ENCODE results near the gene EDN1.

EDN1 gene

DNA sequence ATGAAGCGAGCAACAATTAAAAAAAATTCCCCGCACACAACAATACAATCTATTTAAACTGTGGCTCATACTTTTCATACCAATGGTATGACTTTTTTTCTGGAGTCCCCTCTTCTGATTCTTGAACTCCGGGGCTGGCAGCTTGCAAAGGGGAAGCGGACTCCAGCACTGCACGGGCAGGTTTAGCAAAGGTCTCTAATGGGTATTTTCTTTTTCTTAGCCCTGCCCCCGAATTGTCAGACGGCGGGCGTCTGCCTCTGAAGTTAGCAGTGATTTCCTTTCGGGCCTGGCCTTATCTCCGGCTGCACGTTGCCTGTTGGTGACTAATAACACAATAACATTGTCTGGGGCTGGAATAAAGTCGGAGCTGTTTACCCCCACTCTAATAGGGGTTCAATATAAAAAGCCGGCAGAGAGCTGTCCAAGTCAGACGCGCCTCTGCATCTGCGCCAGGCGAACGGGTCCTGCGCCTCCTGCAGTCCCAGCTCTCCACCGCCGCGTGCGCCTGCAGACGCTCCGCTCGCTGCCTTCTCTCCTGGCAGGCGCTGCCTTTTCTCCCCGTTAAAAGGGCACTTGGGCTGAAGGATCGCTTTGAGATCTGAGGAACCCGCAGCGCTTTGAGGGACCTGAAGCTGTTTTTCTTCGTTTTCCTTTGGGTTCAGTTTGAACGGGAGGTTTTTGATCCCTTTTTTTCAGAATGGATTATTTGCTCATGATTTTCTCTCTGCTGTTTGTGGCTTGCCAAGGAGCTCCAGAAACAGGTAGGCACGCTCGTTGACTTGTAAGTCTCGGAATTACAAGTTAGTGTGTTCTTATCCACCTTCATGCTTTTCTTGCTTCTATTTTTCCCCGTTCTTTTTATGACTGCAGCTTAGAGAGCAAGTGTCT is at the start of gene EDN1:
EDN1 (plus strand) TSS at position 429 of the 888 bp plus-strand sequence; CDS start at position 698, 269 bp downstream.
- no peak for FAIRE-seq

- no peak for FAIRE-seq
Observed at GRCh38 chr6:12241493-12242175, 48.5 kb upstream of the EDN1 start.

GRCh38 chr6:12243169-12243568 is 47.0 kb upstream of the EDN1 start:
- FAIRE-seq: no peak

- FAIRE-seq: no peak
Observed at GRCh38 chr6:12245360-12245759, 44.8 kb upstream of the EDN1 start.

GRCh38 chr6:12245763-12246718 is 44.1 kb upstream of the EDN1 start:
- FAIRE-seq: no peak

- no peak for FAIRE-seq
Observed at GRCh38 chr6:12246900-12247299, 43.3 kb upstream of the EDN1 start.

DNA sequence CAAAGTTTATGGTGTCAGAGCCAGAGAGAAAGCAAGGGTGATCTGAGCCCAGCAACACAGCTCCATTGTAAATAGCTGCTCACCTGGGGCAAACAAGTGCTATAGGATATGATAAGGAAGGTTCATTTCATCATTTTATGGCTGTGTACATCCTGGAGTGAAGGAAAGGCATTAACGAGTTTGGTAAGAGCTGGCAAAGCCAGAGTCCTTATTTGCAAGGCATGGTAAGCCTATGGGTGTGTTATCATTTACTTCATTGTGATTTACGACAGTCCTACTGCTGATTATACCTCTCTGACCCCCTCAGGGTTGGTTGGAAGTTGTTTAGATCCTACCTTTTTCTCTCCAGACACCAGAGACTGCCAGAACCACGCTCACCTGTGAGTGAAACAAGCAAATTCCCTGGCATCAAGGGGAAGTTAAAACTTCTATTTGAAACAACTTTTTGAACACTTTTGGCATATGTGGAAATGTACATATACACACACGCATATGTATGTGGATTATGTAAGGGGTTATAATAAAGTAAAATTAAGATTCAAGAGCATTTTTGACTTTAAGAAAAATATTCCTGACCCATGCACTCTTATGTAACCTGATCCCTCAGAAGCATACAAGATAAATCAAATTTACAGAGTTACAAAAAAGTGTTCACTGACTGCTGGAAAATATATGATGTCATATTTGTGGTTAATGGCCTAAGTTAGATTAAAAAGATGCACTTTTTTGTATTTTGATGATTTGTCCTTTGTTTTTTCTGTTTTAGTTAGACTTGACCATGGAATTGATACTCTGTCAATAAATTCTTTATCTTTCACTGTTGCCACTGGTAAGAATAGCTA is 40.4 kb upstream of the EDN1 start:
- no peak for FAIRE-seq

GRCh38 chr6:12250383-12250770 is 39.8 kb upstream of the EDN1 start:
- no peak for FAIRE-seq

DNA sequence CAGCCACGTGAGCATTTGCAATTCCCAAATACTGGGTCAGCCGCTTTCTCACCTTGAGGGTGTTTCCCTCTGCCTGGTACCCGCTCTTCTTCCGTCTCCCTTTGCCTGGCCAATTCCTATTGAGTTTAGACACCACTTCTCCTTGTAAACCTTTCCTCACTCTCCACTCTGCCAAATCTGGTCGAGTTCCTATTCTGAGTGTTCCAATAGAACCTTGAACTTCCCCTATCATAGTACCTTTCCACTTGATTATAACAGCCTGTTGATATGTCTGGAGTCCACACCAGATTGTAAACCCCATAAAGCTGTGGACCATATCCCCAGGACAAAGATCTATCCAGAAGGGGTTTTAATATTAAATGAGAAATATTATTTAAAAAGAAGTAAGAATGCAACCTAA is 36.0 kb upstream of the EDN1 start:
- no peak for FAIRE-seq

- no peak for FAIRE-seq
Observed at GRCh38 chr6:12258191-12258590, 32.0 kb upstream of the EDN1 start.

- FAIRE-seq: no peak
Observed at GRCh38 chr6:12258591-12259075, 31.5 kb upstream of the EDN1 start.

- no peak for FAIRE-seq
Observed at GRCh38 chr6:12260458-12261093, 29.6 kb upstream of the EDN1 start.

DNA sequence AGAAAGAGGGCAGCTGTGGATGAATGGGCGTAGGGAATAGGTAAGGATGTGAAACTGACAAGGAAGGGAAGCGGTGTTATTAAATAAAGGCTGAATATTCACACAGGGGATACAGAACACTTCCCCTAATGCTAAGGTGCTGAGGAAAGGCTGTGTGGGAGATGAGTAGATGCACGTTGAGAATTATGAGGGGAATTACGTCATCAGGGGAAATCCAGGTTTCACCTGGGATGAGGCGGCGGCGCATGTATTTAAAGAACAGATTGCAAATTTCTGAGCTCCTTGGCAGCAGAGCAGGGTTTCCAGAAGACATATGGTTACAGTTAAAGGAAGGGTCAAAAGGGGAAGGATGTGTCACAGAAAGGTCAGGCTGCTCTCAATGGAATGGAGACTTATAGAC is 28.7 kb upstream of the EDN1 start:
- no peak for FAIRE-seq

GRCh38 chr6:12262236-12263061 is 27.7 kb upstream of the EDN1 start:
- no peak for FAIRE-seq

DNA sequence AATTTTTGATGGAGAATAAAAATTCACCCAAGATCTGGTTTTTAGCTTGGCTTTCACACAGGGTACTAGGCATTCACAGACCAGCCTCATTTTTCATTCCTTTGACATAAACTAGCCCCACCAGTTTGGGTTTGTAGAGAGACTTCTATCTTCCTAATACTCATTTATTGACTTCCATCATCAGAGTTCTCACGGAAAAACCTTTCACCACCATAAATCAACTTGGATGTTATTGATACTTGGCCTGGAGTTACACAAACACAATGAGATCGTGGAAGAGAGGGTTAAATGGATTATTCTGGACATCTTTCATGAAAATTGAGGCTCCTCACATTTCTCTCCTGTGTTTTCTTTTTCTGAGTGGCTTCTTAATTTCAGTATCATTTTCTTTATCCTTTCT is 26.8 kb upstream of the EDN1 start:
- no peak for FAIRE-seq

GRCh38 chr6:12264671-12265070 is 25.5 kb upstream of the EDN1 start:
- no peak for FAIRE-seq

- no peak for FAIRE-seq
Observed at GRCh38 chr6:12265296-12265695, 24.9 kb upstream of the EDN1 start.

- FAIRE-seq: no peak
Observed at GRCh38 chr6:12265791-12266190, 24.4 kb upstream of the EDN1 start.

DNA sequence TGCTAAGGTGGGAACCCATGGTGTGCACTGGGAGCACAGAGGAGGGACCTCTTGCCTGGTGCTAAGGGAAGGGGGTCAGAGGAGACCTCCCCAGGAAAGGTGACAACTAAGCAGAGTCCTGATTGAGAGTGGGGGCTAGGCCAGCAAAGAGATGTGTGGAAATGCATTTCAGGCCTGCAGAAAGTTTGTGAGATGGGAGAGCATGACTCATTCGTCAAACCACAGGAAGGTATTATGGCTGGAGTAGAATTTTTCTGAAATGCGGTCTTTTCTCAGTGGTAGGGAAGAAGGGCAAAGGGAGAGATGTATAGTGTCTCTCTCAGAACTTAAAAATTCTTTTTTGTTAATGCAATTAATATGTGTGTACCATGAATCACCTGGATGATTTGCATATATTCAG is 23.6 kb upstream of the EDN1 start:
- no peak for FAIRE-seq

- no peak for FAIRE-seq
Observed at GRCh38 chr6:12269110-12269509, 21.1 kb upstream of the EDN1 start.

Measured in endometrium (tissue), 2 donors.